Activated naive CD8-positive, alpha-beta T cell (primary cell): ENCODE measurements around the gene BNIP5.

ENCODE experiments used
- H3K27ac Mint-ChIP-seq: one replicate; pipeline ENCODE4 v1.8.0; 2021; ENCODE audit warnings: mixed read lengths
- H3K27me3 Mint-ChIP-seq: one replicate; pipeline ENCODE4 v1.8.0; 2021; ENCODE audit warnings: mixed read lengths
- H3K36me3 Mint-ChIP-seq: one replicate; pipeline ENCODE4 v1.8.0; 2021; ENCODE audit warnings: mixed read lengths
- H3K4me1 Mint-ChIP-seq: one replicate; pipeline ENCODE4 v1.8.0; 2021; ENCODE audit warnings: low read depth, mixed read lengths
- H3K4me3 Mint-ChIP-seq: one replicate; pipeline ENCODE4 v1.8.0; 2021; ENCODE audit warnings: mild to moderate bottlenecking, mixed read lengths
- H3K9me3 Mint-ChIP-seq: one replicate; pipeline ENCODE4 v1.8.0; 2021; ENCODE audit warnings: low read depth, mixed read lengths

Gene BNIP5

GRCh38 chr6:36312854-36313648 is 23.6 kb downstream of the BNIP5 start:
- Mint-ChIP-seq H3K36me3 (no peaks in the 10 kb centered on the region), H3K27ac (no peak overlapping the region), H3K27me3 (peaks cover 2% of the 10 kb centered on the region), H3K4me1 (no peaks in the 10 kb centered on the region), H3K9me3 (no peaks in the 10 kb centered on the region), H3K4me3 (no peak overlapping the region)

DNA sequence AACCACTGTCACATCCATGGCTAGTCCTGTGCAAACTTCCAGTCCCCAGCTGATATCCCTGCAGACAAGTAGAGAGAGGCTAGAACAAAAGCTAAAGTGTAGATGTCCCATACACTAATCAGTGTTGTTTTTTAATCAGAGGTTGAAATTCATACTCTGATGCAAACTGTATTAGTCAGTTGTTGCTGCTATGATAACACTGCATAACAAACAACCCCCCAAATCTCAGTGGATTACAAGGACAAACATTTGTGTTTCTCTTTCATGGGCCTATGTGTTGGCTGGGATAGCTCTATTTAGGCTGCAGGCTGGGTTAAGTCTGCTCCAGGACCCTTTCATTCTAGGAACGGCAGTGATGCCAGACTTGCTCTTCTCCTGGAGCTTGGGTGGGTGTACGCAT is 26.8 kb downstream of the BNIP5 start:
- Mint-ChIP-seq H3K36me3 (no peaks in the 10 kb centered on the region), H3K27me3 (peaks cover 4% of the 10 kb centered on the region)

GRCh38 chr6:36309203-36309602 is 27.5 kb downstream of the BNIP5 start:
- no peaks in the 10 kb centered on the region for H3K36me3 Mint-ChIP-seq
- no peak overlapping the region for H3K4me3 Mint-ChIP-seq
- H3K9me3 Mint-ChIP-seq = no peaks in the 10 kb centered on the region
- peaks cover 4% of the 10 kb centered on the region for H3K27me3 Mint-ChIP-seq
- no peaks in the 10 kb centered on the region for H3K4me1 Mint-ChIP-seq
- no peak overlapping the region for H3K27ac Mint-ChIP-seq

More for the DNA sequence above, 26.8 kb downstream of the BNIP5 start:
- Mint-ChIP-seq H3K27ac (no peak overlapping the region), H3K4me3 (no peak overlapping the region), H3K4me1 (no peaks in the 10 kb centered on the region), H3K9me3 (no peaks in the 10 kb centered on the region)

DNA sequence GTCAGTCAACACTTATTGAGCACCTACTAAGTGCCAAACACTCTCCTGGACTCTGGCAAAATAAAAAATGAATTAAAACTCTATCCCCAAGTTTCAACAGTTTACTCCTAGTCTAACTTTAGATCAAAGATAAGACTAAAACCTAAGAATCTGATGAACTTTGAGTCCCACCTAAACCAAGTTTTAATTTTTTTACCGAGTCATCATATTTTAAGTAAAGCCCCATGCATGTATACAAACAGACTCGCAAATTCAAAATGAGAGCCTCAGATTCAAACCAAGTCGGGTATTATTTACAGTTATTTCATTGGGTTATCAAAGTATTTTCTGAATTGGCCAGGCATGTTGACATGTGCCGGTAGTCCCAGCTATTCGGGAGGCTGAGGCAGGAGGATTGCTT is 28.2 kb downstream of the BNIP5 start:
- no peak overlapping the region for H3K4me3 Mint-ChIP-seq
- H3K4me1 Mint-ChIP-seq = no peaks in the 10 kb centered on the region
- no peaks in the 10 kb centered on the region for H3K36me3 Mint-ChIP-seq
- H3K9me3 Mint-ChIP-seq = no peaks in the 10 kb centered on the region
- H3K27ac Mint-ChIP-seq = no peak overlapping the region
- peaks cover 4% of the 10 kb centered on the region for H3K27me3 Mint-ChIP-seq

- H3K4me1 Mint-ChIP-seq = peaks cover 2% of the 10 kb centered on the region
- no peaks in the 10 kb centered on the region for H3K9me3 Mint-ChIP-seq
- no peak overlapping the region for H3K27ac Mint-ChIP-seq
- no peaks in the 10 kb centered on the region for H3K36me3 Mint-ChIP-seq
- no peak overlapping the region for H3K4me3 Mint-ChIP-seq
- peaks cover 4% of the 10 kb centered on the region for H3K27me3 Mint-ChIP-seq
Observed at GRCh38 chr6:36306375-36306774, 30.3 kb downstream of the BNIP5 start.

DNA sequence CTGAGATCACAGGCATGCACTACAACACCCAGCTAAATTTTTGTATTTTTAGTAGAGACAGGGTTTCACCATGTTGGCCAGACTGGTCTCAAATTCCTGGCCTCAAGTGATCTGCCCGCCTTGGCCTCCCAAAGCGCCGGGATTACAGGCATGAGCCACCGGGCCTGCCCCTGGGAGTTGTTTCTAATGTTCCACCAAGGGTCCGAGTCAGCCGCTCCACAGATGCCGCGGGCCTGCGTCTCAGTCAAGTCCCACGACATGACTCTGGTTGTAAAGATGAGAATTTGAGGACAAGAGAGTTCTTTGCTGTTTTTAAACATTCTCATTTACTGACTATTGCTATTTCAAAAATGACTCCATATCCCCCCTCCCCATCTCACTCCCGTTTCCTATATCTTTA is 30.8 kb downstream of the BNIP5 start:
- H3K4me1 Mint-ChIP-seq = peaks cover 2% of the 10 kb centered on the region
- H3K27ac Mint-ChIP-seq = no peak overlapping the region
- H3K36me3 Mint-ChIP-seq = no peaks in the 10 kb centered on the region
- no peak overlapping the region for H3K4me3 Mint-ChIP-seq
- peaks cover 2% of the 10 kb centered on the region for H3K27me3 Mint-ChIP-seq
- no peaks in the 10 kb centered on the region for H3K9me3 Mint-ChIP-seq

DNA sequence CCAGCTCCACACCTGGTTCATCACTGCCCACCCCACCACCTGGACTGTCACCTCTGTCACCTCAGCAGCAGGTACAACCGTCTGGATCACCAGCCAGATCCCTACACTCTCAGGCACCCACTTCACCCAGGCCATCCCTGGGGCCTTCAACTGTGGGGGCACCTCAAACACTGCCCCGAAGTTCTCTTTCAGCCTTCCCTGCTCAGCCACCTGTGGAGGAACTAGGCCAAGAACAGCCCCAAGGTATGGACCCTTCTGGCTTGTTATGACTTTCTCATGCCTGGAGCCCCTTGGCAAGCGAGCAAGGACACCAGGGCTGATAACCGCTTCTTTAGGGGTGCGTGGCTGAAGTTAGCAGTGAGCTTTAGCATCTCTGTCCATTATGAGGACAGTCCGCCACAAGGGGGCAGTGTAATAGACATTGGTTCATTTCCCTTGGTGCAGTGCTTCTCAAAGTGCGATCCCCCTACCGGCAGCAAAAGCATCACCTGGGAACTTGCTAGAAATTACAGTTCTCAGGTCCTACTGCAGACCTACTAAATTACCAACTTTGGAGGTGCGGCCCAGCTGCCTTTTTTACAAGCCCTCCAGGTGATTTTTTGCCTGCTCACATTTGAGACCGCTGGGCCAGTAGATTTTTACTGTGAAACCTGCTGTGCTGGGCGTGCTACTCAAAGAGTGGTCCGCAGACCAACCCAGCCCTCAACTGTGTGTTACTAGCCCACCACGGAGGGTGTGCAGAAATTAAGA is 34.3 kb downstream of the BNIP5 start:
- peaks cover 2% of the 10 kb centered on the region for H3K4me1 Mint-ChIP-seq
- no peaks in the 10 kb centered on the region for H3K9me3 Mint-ChIP-seq
- H3K36me3 Mint-ChIP-seq = no peaks in the 10 kb centered on the region
- H3K27me3 Mint-ChIP-seq = peaks cover 2% of the 10 kb centered on the region
- H3K4me3 Mint-ChIP-seq = no peak overlapping the region
- no peak overlapping the region for H3K27ac Mint-ChIP-seq

DNA sequence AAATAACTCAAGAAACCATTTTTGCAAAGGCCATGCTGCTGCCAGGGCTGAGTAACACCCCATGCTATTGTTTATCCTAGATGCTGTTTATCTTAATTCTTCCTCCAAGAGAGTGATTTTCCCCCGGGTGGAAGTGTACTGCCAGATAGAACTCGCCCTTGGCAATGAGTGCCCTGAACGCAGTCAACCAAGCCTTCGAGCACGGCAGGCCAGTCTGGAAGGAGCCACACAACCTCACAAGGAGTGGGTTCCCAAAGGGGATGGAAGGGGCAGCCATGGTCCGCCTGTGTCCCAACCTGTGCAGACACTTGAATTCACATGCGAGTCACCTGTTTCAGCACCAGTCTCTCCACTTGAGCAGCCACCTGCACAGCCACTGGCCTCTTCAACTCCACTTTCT is 34.9 kb downstream of the BNIP5 start:
- Mint-ChIP-seq H3K36me3 (no peaks in the 10 kb centered on the region), H3K4me1 (peaks cover 2% of the 10 kb centered on the region), H3K9me3 (no peaks in the 10 kb centered on the region), H3K27ac (no peak overlapping the region), H3K27me3 (peaks cover 2% of the 10 kb centered on the region), H3K4me3 (no peak overlapping the region)

GRCh38 chr6:36301085-36301658 is 35.5 kb downstream of the BNIP5 start:
- peaks cover 2% of the 10 kb centered on the region for H3K4me1 Mint-ChIP-seq
- H3K27me3 Mint-ChIP-seq = no peaks in the 10 kb centered on the region
- no peaks in the 10 kb centered on the region for H3K36me3 Mint-ChIP-seq
- H3K27ac Mint-ChIP-seq = no peak overlapping the region
- H3K4me3 Mint-ChIP-seq = no peak overlapping the region
- H3K9me3 Mint-ChIP-seq = no peaks in the 10 kb centered on the region

DNA sequence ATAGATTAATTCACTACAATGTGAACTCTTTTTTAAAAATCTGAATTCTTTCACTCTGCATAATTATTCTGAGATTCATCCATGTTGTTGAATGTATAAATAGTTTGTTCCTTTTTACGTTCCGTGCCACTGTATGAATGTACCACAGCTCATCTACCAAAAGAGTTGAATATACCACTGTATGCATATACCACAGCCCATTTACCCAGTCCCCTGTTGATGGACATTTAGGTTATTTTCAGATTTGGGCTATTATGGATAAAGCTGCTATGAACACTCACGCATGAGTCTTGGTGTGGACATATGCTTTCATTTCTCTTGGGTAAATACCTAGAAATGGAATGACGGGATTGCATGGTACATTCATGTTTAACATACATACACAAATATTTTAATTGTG is 38.7 kb downstream of the BNIP5 start:
- H3K4me3 Mint-ChIP-seq = no peak overlapping the region
- H3K9me3 Mint-ChIP-seq = no peaks in the 10 kb centered on the region
- no peaks in the 10 kb centered on the region for H3K27me3 Mint-ChIP-seq
- H3K27ac Mint-ChIP-seq = no peak overlapping the region
- H3K4me1 Mint-ChIP-seq = peaks cover 2% of the 10 kb centered on the region
- H3K36me3 Mint-ChIP-seq = no peaks in the 10 kb centered on the region

- Mint-ChIP-seq H3K9me3 (no peaks in the 10 kb centered on the region), H3K27ac (no peak overlapping the region), H3K27me3 (no peaks in the 10 kb centered on the region), H3K4me1 (no peaks in the 10 kb centered on the region), H3K4me3 (no peak overlapping the region), H3K36me3 (no peaks in the 10 kb centered on the region)
Observed at GRCh38 chr6:36297511-36297910, 39.2 kb downstream of the BNIP5 start.

DNA sequence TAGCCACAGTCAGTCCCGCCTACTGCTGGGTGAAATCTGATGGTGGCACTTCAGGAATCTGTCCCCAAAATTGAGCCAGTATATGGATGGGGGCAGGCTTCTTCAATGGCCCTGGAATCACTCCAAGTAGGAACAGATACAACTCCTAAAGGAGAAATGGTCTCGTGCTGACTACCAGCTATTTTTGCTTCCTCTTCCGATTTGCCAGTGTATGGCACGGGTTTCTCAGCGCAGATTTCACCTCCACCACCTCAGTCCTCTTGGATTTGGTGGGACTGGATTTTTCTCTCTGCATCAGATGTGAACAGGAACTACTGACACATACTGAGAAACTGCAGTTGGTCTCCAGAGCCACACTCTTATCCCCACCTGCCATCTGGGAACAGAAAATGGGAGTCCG is 39.6 kb downstream of the BNIP5 start:
- H3K36me3 Mint-ChIP-seq = no peaks in the 10 kb centered on the region
- no peak overlapping the region for H3K27ac Mint-ChIP-seq
- H3K4me3 Mint-ChIP-seq = no peak overlapping the region
- no peaks in the 10 kb centered on the region for H3K27me3 Mint-ChIP-seq
- H3K4me1 Mint-ChIP-seq = no peaks in the 10 kb centered on the region
- no peaks in the 10 kb centered on the region for H3K9me3 Mint-ChIP-seq

DNA sequence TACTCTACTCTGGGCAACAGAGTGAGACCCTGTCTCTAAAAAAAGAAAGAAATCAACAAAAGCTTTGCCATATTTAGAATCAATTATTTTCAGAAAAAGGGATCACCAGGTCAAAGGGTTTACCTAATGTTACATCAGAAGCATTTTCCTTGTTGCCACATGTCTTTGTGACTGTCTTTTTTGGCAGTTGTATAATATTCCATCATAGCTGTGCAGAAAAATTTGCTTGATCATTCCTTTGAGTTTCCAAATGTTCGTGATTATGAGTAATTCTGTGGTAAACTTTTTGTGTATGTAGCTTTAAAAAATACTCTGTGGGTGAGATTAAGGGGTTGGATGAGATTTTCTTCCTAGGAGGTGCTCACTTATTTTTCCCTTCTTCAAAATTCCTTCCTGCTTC is 40.4 kb downstream of the BNIP5 start:
- H3K4me1 Mint-ChIP-seq = no peaks in the 10 kb centered on the region
- no peak overlapping the region for H3K4me3 Mint-ChIP-seq
- H3K9me3 Mint-ChIP-seq = no peaks in the 10 kb centered on the region
- H3K27me3 Mint-ChIP-seq = no peaks in the 10 kb centered on the region
- no peaks in the 10 kb centered on the region for H3K36me3 Mint-ChIP-seq
- no peak overlapping the region for H3K27ac Mint-ChIP-seq

DNA sequence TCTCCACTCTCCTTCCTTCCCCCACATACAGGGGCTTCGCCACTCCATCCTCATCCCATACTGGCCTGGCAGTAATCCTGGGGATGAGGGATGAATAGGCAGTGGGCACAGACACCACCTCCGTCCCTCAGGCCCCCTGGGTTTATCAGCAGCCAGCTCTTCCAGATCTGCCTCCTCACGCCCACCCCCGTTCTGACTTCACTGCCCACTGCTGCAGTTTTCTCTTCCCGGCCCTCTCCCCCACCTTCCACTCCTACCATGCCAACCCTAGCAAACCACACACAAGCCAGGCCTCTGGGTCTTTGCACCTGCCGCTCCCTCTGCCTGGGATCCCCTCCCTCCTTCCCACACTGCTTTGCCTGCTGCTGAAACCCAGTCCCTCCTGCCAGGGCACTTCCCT is 44.5 kb downstream of the BNIP5 start:
- H3K4me3 Mint-ChIP-seq = no peak overlapping the region
- peaks cover 7% of the 10 kb centered on the region for H3K4me1 Mint-ChIP-seq
- no peaks in the 10 kb centered on the region for H3K9me3 Mint-ChIP-seq
- H3K27ac Mint-ChIP-seq = no peak overlapping the region
- H3K27me3 Mint-ChIP-seq = no peaks in the 10 kb centered on the region
- no peaks in the 10 kb centered on the region for H3K36me3 Mint-ChIP-seq
